Astrocyte of the spinal cord (primary cell): ENCODE data around the gene PLPPR3.
A peak's percentile ranks its signal among the peaks of the same experiment; 100 is the strongest.
"Not testable (repeated sequence)": the region's sequence is repeated elsewhere in the genome, so short reads cannot be mapped to it uniquely, and the experiment has no call there.

ENCODE experiments used
- DNase-seq: peaks from one replicate; pipeline ENCODE4 v3.0.0; 2011; ENCODE audit warnings: low read depth, low spot score
- H3K4me3 ChIP-seq: 2 replicates; pipeline ENCODE4 v1.5.1; 2011; ENCODE audit warnings: low read depth, mild to moderate bottlenecking, low read length, moderate library complexity
- CTCF ChIP-seq: IDR thresholded peaks from 2 replicates; pipeline ENCODE4 v1.5.1; 2012; ENCODE audit warnings: low read depth, mild to moderate bottlenecking, low read length, inconsistent platforms
- in situ Hi-C: cut with HindIII; loops from 2 replicates; pipeline ENCODE4 v1.10.0; 2017; ENCODE audit warnings: low sequenced_read_pairs

Gene PLPPR3

GRCh38 chr19:853014-853585, 31.3 kb upstream of the PLPPR3 start:
- TF ChIP-seq CTCF = no peak
- no peak overlapping the region for H3K4me3 ChIP-seq
- DNase-seq = no peak
- in situ Hi-C loops = no loop called here

GRCh38 chr19:852136-853013, 30.6 kb upstream of the PLPPR3 start, which contains the start of gene ELANE:
ELANE (plus strand) TSS chr19:852303; CDS start chr19:852329, 26 bp downstream.
- no peak within 1 kb of the TSS for H3K4me3 ChIP-seq
- no peak for DNase-seq
- no peak for TF ChIP-seq CTCF
- in situ Hi-C loops = no loop called here

- in situ Hi-C loops = no loop called here
- no peak for TF ChIP-seq CTCF
- no peak for DNase-seq
- H3K4me3 ChIP-seq = no peak overlapping the region
These were observed 29.2 kb upstream of the PLPPR3 start for GRCh38 chr19:850979-851335.

- no peak overlapping the region for H3K4me3 ChIP-seq
- DNase-seq = peak; percentile 83
- in situ Hi-C loops = no loop called here
- no peak for TF ChIP-seq CTCF
These were observed 28.6 kb upstream of the PLPPR3 start for GRCh38 chr19:850221-850978.

GRCh38 chr19:849195-849594, 27.4 kb upstream of the PLPPR3 start:
- DNase-seq, H3K4me3 ChIP-seq, in situ Hi-C loops: not testable (repeated sequence)

GRCh38 chr19:848386-848921, 26.7 kb upstream of the PLPPR3 start:
- no peak for TF ChIP-seq CTCF
- no peak overlapping the region for H3K4me3 ChIP-seq
- in situ Hi-C loops = no loop called here
- DNase-seq = no peak
